NCI-H146 (cell line): Measurements from ENCODE around the gene FRMD4A.
A peak's percentile ranks its signal among the peaks of the same experiment; 100 is the strongest.

ENCODE experiments used
- DNase-seq: peaks from one replicate; lab custom pipeline; 2025; lab: John Stamatoyannopoulos, UW

The FRMD4A gene

GRCh38 chr10:14293526-14293925 is 37.2 kb downstream of the FRMD4A start:
- DNase-seq, result no peak

DNA sequence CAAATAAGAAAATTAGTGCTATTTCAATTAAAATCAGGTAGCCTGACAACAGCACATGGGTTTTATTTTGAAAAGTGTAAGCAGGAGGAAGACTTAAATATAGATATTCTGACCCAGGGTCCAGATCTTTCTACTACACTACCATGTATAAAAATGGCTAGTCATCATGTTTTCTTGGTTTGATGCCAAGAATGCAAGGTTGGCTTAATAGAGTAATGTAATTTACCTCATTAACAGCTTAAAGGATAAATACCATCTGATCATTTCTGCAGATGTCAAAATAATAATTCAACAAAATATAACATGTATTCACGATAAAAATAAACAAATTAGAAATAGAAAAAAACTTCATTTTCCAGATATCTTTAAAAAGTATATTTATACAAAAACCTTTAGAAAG is 39.4 kb downstream of the FRMD4A start:
- DNase-seq, result no peak

- no peak for DNase-seq
Measured at GRCh38 chr10:14285941-14286560, 44.7 kb downstream of the FRMD4A start.

DNA sequence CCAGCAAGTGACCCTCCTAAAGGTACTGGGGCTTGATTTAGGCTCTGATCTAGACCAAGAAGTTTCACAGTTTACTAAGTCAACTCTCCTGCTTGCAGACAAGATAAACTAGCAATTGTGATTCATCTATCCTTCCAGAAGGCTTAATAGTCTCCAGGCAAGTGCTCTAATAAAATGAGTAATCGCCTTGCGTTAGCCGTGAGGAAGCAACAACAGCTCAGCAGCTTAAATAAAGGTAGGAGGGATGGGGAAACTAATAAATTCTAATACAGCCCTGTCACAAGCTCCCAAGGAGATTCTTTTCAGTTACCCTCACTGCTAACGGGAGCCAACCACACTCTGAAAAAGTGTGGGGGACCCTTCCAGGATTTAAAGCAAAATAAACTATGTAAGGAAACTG is 48.4 kb downstream of the FRMD4A start:
- no peak for DNase-seq

GRCh38 chr10:14278533-14278932 is 52.2 kb downstream of the FRMD4A start:
- DNase-seq, result no peak

- no peak for DNase-seq
Measured at GRCh38 chr10:14276210-14276609, 54.5 kb downstream of the FRMD4A start.

- DNase-seq, result no peak
Measured at GRCh38 chr10:14271621-14272020, 59.1 kb downstream of the FRMD4A start.

DNA sequence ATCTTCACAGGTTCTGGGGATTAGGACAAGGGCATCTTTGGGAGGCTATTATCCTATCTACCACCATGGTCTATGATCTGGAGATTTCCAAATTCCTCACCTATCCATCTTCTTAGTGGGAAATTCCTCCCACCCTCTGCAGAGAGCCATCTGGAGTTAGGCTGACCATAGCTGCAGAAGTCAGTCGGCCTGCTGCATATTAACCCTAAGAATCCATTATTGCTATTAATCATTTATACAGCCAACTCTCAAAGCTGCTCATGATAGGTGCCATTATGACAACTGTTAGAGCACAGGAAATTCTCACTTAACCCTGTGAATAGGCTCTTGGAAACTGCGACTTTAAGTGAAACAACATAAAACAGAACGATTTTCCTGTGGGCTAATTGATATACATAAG is 60.4 kb downstream of the FRMD4A start:
- no peak for DNase-seq

- DNase-seq, result no peak
Measured at GRCh38 chr10:14265709-14266108, 65.0 kb downstream of the FRMD4A start.

DNA sequence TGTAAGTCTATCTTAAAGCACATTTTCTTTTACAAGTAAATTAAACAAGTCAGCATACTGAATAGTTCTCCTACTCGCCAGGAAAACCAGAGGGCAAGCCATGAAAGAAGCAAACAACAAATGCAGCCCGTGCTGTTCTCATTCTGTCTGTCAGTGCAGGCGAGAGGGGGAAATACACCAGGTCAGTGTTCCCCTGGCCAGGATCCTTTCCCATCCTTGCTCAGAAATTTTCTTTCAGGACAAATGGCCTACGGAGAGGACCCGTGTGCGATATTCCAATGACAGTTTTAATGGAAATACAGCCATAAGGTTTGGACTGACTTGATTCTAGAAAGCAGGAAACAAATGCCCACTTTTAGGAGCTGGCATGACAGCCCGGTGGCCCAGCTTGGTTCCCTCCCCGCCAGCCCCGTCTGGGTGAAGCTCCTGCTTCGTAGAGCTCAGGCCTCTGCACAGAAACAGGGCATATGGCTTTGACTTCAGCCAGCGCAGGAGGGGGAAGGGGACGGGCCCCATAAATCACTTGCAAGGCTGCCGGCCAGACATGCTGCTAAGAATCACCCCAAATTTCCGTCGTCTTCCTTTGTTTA is 67.8 kb downstream of the FRMD4A start:
- DNase-seq, result no peak

DNA sequence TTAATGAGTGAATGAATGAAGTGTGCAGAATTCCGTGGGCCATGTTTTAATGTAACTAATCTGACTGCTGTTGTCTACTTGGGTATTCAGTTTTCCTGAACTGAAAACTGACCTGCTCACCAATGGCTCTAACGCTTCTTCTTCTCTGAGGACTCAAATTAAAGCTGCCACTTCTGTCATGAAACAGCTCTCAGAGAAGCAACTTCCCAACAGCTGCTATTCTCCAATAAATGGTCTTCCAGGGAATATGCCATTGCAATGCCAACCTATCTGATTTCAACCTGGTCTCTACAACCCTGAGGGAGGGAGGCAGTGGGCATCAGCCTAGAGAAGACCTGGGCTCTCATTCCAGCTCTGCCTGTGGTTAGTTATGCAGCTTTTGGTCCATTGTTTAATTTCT is 69.4 kb downstream of the FRMD4A start:
- DNase-seq, result no peak

GRCh38 chr10:14259696-14260566 is 70.8 kb downstream of the FRMD4A start:
- peak; percentile 94 for DNase-seq

GRCh38 chr10:14254368-14254767 is 76.4 kb downstream of the FRMD4A start:
- DNase-seq, result no peak

GRCh38 chr10:14253711-14254110 is 77.0 kb downstream of the FRMD4A start:
- DNase-seq, result no peak

DNA sequence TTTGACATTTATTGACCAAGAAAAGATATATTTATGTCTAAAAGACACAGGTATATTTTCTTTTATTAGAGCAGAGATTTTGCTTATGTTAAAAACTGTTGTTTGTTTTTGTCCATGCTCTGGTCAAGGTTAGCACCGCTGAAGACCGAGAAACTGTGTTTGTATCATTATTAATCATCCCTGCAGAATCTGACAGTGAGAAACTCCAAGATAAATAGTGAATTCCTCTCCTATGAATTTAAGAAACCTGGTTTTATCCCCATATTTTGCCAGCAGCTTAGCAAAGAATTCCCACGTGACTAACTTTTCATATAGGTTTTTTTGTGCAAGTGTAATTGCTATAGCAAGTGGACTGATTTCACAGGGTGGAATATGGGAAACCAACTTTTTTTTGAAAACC is 77.6 kb downstream of the FRMD4A start:
- no peak for DNase-seq

- DNase-seq, result no peak
Measured at GRCh38 chr10:14250496-14251076, 80.1 kb downstream of the FRMD4A start.

- peak; percentile 53 for DNase-seq
Measured at GRCh38 chr10:14247377-14248116, 83.2 kb downstream of the FRMD4A start.

GRCh38 chr10:14244801-14245211 is 85.9 kb downstream of the FRMD4A start:
- no peak for DNase-seq

- peak; percentile 38 for DNase-seq
Measured at GRCh38 chr10:14244147-14244546, 86.6 kb downstream of the FRMD4A start.

GRCh38 chr10:14243221-14243620 is 87.5 kb downstream of the FRMD4A start:
- DNase-seq, result no peak

DNA sequence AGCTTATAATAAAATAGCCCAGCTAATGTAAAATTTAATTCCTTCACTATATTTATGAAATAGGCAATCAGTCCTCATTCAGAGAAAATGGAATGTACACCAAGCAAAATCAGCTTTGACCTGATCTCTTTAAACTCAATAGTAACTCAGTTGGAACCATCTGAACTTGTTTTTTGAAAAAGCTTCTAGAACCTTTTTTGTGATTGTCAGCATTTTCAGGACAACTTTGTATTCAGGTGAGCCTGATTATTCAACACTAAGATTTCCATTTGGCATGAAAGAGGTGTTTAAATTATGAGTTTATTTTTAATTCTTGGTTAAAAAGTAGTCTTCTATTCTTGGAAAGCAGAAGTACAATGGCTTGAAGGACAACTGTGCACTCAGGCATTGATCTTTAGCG is 89.5 kb downstream of the FRMD4A start:
- no peak for DNase-seq
